ENCODE results near the gene NBEA.

The NBEA gene

GRCh38 chr13:35684432-35684831 lies 742.4 kb downstream of the NBEA start:
- ATAC-seq (replicated peaks; ENCODE audit: extremely low read depth, poor library complexity, severe bottlenecking): no peak
- Mint-ChIP-seq H3K4me3 (no peak overlapping the region), H3K4me1 (no peaks in the 10 kb centered on the region), H3K9me3 (peaks cover 17% of the 10 kb centered on the region), H3K36me3 (ENCODE audit: insufficient read depth) (no peaks in the 10 kb centered on the region), H3K27ac (ENCODE audit: low read depth) (no peak overlapping the region), H3K27me3 (no peaks in the 10 kb centered on the region)
- DNase-seq (ENCODE audit: low spot score in 2 of 2): no peak

- no peak for DNase-seq (ENCODE audit: low spot score in 2 of 2)
- Mint-ChIP-seq H3K27ac (ENCODE audit: low read depth) (no peak overlapping the region), H3K36me3 (ENCODE audit: insufficient read depth) (no peaks in the 10 kb centered on the region), H3K4me1 (no peaks in the 10 kb centered on the region), H3K9me3 (peaks cover 8% of the 10 kb centered on the region), H3K27me3 (no peaks in the 10 kb centered on the region), H3K4me3 (no peak overlapping the region)
- ATAC-seq (replicated peaks; ENCODE audit: extremely low read depth, poor library complexity, severe bottlenecking): no peak
Measured at GRCh38 chr13:35687336-35687735, 745.3 kb downstream of the NBEA start.

GRCh38 chr13:35690581-35691207 lies 748.6 kb downstream of the NBEA start:
- Mint-ChIP-seq H3K27me3 (no peaks in the 10 kb centered on the region), H3K9me3 (peaks cover 15% of the 10 kb centered on the region), H3K4me1 (no peaks in the 10 kb centered on the region), H3K36me3 (ENCODE audit: insufficient read depth) (no peaks in the 10 kb centered on the region), H3K4me3 (no peak overlapping the region), H3K27ac (ENCODE audit: low read depth) (no peak overlapping the region)
- ATAC-seq (replicated peaks; ENCODE audit: extremely low read depth, poor library complexity, severe bottlenecking) (no peak), DNase-seq (ENCODE audit: low spot score in 2 of 2) (no peak)

- Mint-ChIP-seq H3K27ac (ENCODE audit: low read depth) (no peak overlapping the region), H3K27me3 (no peaks in the 10 kb centered on the region), H3K9me3 (peaks cover 8% of the 10 kb centered on the region), H3K4me3 (no peak overlapping the region), H3K4me1 (no peaks in the 10 kb centered on the region), H3K36me3 (ENCODE audit: insufficient read depth) (no peaks in the 10 kb centered on the region)
- DNase-seq (ENCODE audit: low spot score in 2 of 2) (no peak), ATAC-seq (replicated peaks; ENCODE audit: extremely low read depth, poor library complexity, severe bottlenecking) (no peak)
Measured at GRCh38 chr13:35693134-35693784, 751.2 kb downstream of the NBEA start.

GRCh38 chr13:35694031-35694430 lies 752.0 kb downstream of the NBEA start:
- Mint-ChIP-seq H3K9me3 (peaks cover 9% of the 10 kb centered on the region), H3K4me1 (no peaks in the 10 kb centered on the region), H3K27ac (ENCODE audit: low read depth) (no peak overlapping the region), H3K27me3 (no peaks in the 10 kb centered on the region), H3K36me3 (ENCODE audit: insufficient read depth) (no peaks in the 10 kb centered on the region), H3K4me3 (no peak overlapping the region)
- no peak for DNase-seq (ENCODE audit: low spot score in 2 of 2)
- ATAC-seq (replicated peaks; ENCODE audit: extremely low read depth, poor library complexity, severe bottlenecking): no peak

GRCh38 chr13:35694549-35695447 lies 752.7 kb downstream of the NBEA start:
- no peaks in the 10 kb centered on the region for H3K36me3 Mint-ChIP-seq (ENCODE audit: insufficient read depth)
- peaks cover 13% of the 10 kb centered on the region for H3K9me3 Mint-ChIP-seq
- DNase-seq (ENCODE audit: low spot score in 2 of 2): no peak

GRCh38 chr13:35695448-35695770 lies 753.3 kb downstream of the NBEA start:
- DNase-seq (ENCODE audit: low spot score in 2 of 2): no peak

More at GRCh38 chr13:35694549-35695447, 752.7 kb downstream of the NBEA start:
- no peak overlapping the region for H3K4me3 Mint-ChIP-seq
- no peaks in the 10 kb centered on the region for H3K4me1 Mint-ChIP-seq
- H3K27me3 Mint-ChIP-seq: no peaks in the 10 kb centered on the region
- H3K27ac Mint-ChIP-seq (ENCODE audit: low read depth): no peak overlapping the region
- no peak for ATAC-seq (replicated peaks; ENCODE audit: extremely low read depth, poor library complexity, severe bottlenecking)

GRCh38 chr13:35697186-35697730 lies 755.2 kb downstream of the NBEA start:
- ATAC-seq (replicated peaks; ENCODE audit: extremely low read depth, poor library complexity, severe bottlenecking) (no peak), DNase-seq (ENCODE audit: low spot score in 2 of 2) (no peak)
- Mint-ChIP-seq H3K36me3 (ENCODE audit: insufficient read depth) (no peaks in the 10 kb centered on the region), H3K27ac (ENCODE audit: low read depth) (no peak overlapping the region), H3K4me1 (no peaks in the 10 kb centered on the region), H3K4me3 (no peak overlapping the region), H3K9me3 (peaks cover 18% of the 10 kb centered on the region), H3K27me3 (no peaks in the 10 kb centered on the region)

More at GRCh38 chr13:35695448-35695770, 753.3 kb downstream of the NBEA start:
- Mint-ChIP-seq H3K9me3 (peaks cover 13% of the 10 kb centered on the region), H3K27me3 (no peaks in the 10 kb centered on the region), H3K36me3 (ENCODE audit: insufficient read depth) (no peaks in the 10 kb centered on the region), H3K4me1 (no peaks in the 10 kb centered on the region), H3K27ac (ENCODE audit: low read depth) (no peak overlapping the region), H3K4me3 (no peak overlapping the region)
- ATAC-seq (replicated peaks; ENCODE audit: extremely low read depth, poor library complexity, severe bottlenecking): no peak

GRCh38 chr13:35698911-35699576 lies 757.0 kb downstream of the NBEA start:
- Mint-ChIP-seq H3K27me3 (no peaks in the 10 kb centered on the region), H3K4me1 (no peaks in the 10 kb centered on the region), H3K9me3 (peaks cover 11% of the 10 kb centered on the region), H3K36me3 (ENCODE audit: insufficient read depth) (no peaks in the 10 kb centered on the region), H3K27ac (ENCODE audit: low read depth) (no peak overlapping the region), H3K4me3 (no peak overlapping the region)
- ATAC-seq (replicated peaks; ENCODE audit: extremely low read depth, poor library complexity, severe bottlenecking) (no peak), DNase-seq (ENCODE audit: low spot score in 2 of 2) (no peak)

GRCh38 chr13:35699825-35700510 lies 757.9 kb downstream of the NBEA start:
- H3K4me3 Mint-ChIP-seq: no peak overlapping the region
- peaks cover 20% of the 10 kb centered on the region for H3K9me3 Mint-ChIP-seq
- DNase-seq (ENCODE audit: low spot score in 2 of 2) (no peak), ATAC-seq (replicated peaks; ENCODE audit: extremely low read depth, poor library complexity, severe bottlenecking) (no peak)
- no peaks in the 10 kb centered on the region for H3K36me3 Mint-ChIP-seq (ENCODE audit: insufficient read depth)
- H3K4me1 Mint-ChIP-seq: no peaks in the 10 kb centered on the region
- no peaks in the 10 kb centered on the region for H3K27me3 Mint-ChIP-seq
- no peak overlapping the region for H3K27ac Mint-ChIP-seq (ENCODE audit: low read depth)

GRCh38 chr13:35700671-35701070 lies 758.6 kb downstream of the NBEA start:
- no peaks in the 10 kb centered on the region for H3K4me1 Mint-ChIP-seq
- ATAC-seq (replicated peaks; ENCODE audit: extremely low read depth, poor library complexity, severe bottlenecking) (no peak), DNase-seq (ENCODE audit: low spot score in 2 of 2) (no peak)
- no peak overlapping the region for H3K4me3 Mint-ChIP-seq
- no peak overlapping the region for H3K27ac Mint-ChIP-seq (ENCODE audit: low read depth)
- peaks cover 25% of the 10 kb centered on the region for H3K9me3 Mint-ChIP-seq
- H3K27me3 Mint-ChIP-seq: no peaks in the 10 kb centered on the region
- no peaks in the 10 kb centered on the region for H3K36me3 Mint-ChIP-seq (ENCODE audit: insufficient read depth)

- no peak overlapping the region for H3K27ac Mint-ChIP-seq (ENCODE audit: low read depth)
- H3K36me3 Mint-ChIP-seq (ENCODE audit: insufficient read depth): no peaks in the 10 kb centered on the region
- H3K4me3 Mint-ChIP-seq: no peak overlapping the region
- no peak for ATAC-seq (replicated peaks; ENCODE audit: extremely low read depth, poor library complexity, severe bottlenecking)
- peaks cover 25% of the 10 kb centered on the region for H3K9me3 Mint-ChIP-seq
- H3K27me3 Mint-ChIP-seq: no peaks in the 10 kb centered on the region
- no peak for DNase-seq (ENCODE audit: low spot score in 2 of 2)
- no peaks in the 10 kb centered on the region for H3K4me1 Mint-ChIP-seq
Measured at GRCh38 chr13:35702316-35702715, 760.2 kb downstream of the NBEA start.

All from central memory CD8-positive, alpha-beta T cell (primary cell).